Endothelial cell of umbilical vein (primary cell): ENCODE results near the gene GSN. TPM values are rescaled to one million over a fixed set of nuclear protein-coding genes. Genes with fewer than 3 reads are reported as not detected.

ENCODE experiments used
- BruUV-seq: library from RNA; stranded (reverse); fragments of 400-500 nt; replicated peaks from 2 replicates; lab custom pipeline; 2021; lab: Mats Ljungman, UMichigan
- CTCF ChIA-PET: fragments of 300-600, 350-600 bp; sonication (Branson Sonifier 250); formaldehyde crosslinking; loops from one replicate; lab custom pipeline; 2021; ENCODE audit warnings: antibody characterized with exemption, inconsistent platforms; lab: Charles Lee
- POLR2A ChIA-PET: fragments of 300-600, 350-600 bp; sonication (Branson Sonifier 250); formaldehyde crosslinking; loops from one replicate; lab custom pipeline; 2021; ENCODE audit warnings: antibody characterized with exemption, inconsistent platforms; lab: Charles Lee
- DNase-seq: peaks from one replicate; pipeline ENCODE4 v3.0.0-alpha.2; 2011; ENCODE audit warnings: low read depth, low spot score
- FAIRE-seq: peaks from 2 replicates; lab custom pipeline; 2011; peaks lifted over from hg19 to GRCh38; lab: Jason Lieb, UNC
- H2AFZ ChIP-seq: 2 replicates; pipeline ENCODE4 v1.6.0; 2012; ENCODE audit warnings: low read depth, low read length, control low read depth, inconsistent platforms
- H3K27ac ChIP-seq: 2 replicates; pipeline ENCODE4 v1.5.1; 2011; ENCODE audit warnings: low read depth, mild to moderate bottlenecking, control low read depth, low read length, moderate library complexity; ENCODE audit not compliant: insufficient read depth
- H3K27me3 ChIP-seq, 2 experiments: 2 replicates each; pipeline versions ENCODE4 v1.6.0 to v1.6.1; 2011; ENCODE audit warnings: low read length in 2 of 2, mixed read lengths in 1 of 2; ENCODE audit not compliant: control insufficient read depth in 2 of 2, insufficient read depth in 2 of 2
- H3K36me3 ChIP-seq, 2 experiments: 2 replicates in 1 of 2; 3 replicates in 1 of 2; pipeline ENCODE4 v1.5.1; 2011; ENCODE audit warnings: low read length in 2 of 2, mild to moderate bottlenecking in 1 of 2, moderate library complexity in 1 of 2; ENCODE audit not compliant: control insufficient read depth in 2 of 2, insufficient read depth in 2 of 2; ENCODE audit errors: extremely low read depth in 1 of 2
- H3K4me1 ChIP-seq: 3 replicates; pipeline ENCODE4 v1.5.1; 2011; ENCODE audit warnings: mild to moderate bottlenecking, low read length; ENCODE audit not compliant: control insufficient read depth, insufficient read depth; ENCODE audit errors: extremely low read depth
- H3K4me2 ChIP-seq: 2 replicates; pipeline ENCODE4 v1.6.1; 2011; ENCODE audit warnings: low read length, control low read depth, mixed read lengths; ENCODE audit not compliant: insufficient read depth
- H3K4me3 ChIP-seq, 3 experiments: fragments of 200-600 bp in 1 of 3; sonication (generic), shearing (Covaris generic) in 1 of 3; replicated peaks in 1 of 3; 2 replicates each; pipeline ENCODE4 v1.5.1; 2011 to 2016; ENCODE audit warnings: control low read depth in 3 of 3, low read length in 3 of 3, mild to moderate bottlenecking in 2 of 3, inconsistent platforms in 1 of 3, low read depth in 1 of 3, moderate library complexity in 1 of 3; ENCODE audit not compliant: insufficient read depth in 1 of 3
- H3K79me2 ChIP-seq: 2 replicates; pipeline ENCODE4 v1.6.0; 2012; ENCODE audit warnings: low read length, inconsistent platforms; ENCODE audit not compliant: control insufficient read depth, insufficient read depth
- H3K9ac ChIP-seq: replicated peaks from 2 replicates; pipeline ENCODE3; 2011; ENCODE audit warnings: low read length, control low read depth; ENCODE audit not compliant: insufficient read depth; ENCODE audit errors: extremely low read depth
- H3K9me1 ChIP-seq: replicated peaks from 3 replicates; pipeline ENCODE4 v1.6.0; 2011; ENCODE audit warnings: mild to moderate bottlenecking, low read length; ENCODE audit not compliant: control insufficient read depth, insufficient read depth; ENCODE audit errors: extremely low read depth
- H3K9me3 ChIP-seq: replicated peaks from 2 replicates; pipeline ENCODE4 v1.5.1; 2012; ENCODE audit warnings: low read length, inconsistent platforms; ENCODE audit not compliant: control insufficient read depth, insufficient read depth
- H4K20me1 ChIP-seq: replicated peaks from 2 replicates; pipeline ENCODE3; 2011; ENCODE audit warnings: mild to moderate bottlenecking, low read length; ENCODE audit not compliant: control insufficient read depth, insufficient read depth; ENCODE audit errors: extremely low read depth
- CTCF ChIP-seq, 2 donors: IDR thresholded peaks; 1 replicate in 1 of 2; 2 replicates in 1 of 2; pipeline ENCODE4 v1.5.1; 2011; ENCODE audit warnings: low read length in 2 of 2, mild to moderate bottlenecking in 2 of 2, moderate library complexity in 2 of 2, control low read depth in 1 of 2, inconsistent platforms in 1 of 2, low read depth in 1 of 2; ENCODE audit not compliant: insufficient read depth in 1 of 2; ENCODE audit errors: extremely low read depth in 1 of 2
- EZH2 ChIP-seq: IDR thresholded peaks from 2 replicates; pipeline ENCODE4 v1.6.1; 2012; ENCODE audit warnings: borderline replicate concordance, low read depth, mild to moderate bottlenecking, moderate library complexity, low read length, inconsistent platforms; ENCODE audit not compliant: severe bottlenecking
- FOS ChIP-seq: IDR thresholded peaks from 2 replicates; pipeline ENCODE4 v1.6.1; 2011; ENCODE audit warnings: mild to moderate bottlenecking, low read length, moderate library complexity, borderline replicate concordance; ENCODE audit not compliant: insufficient read depth
- GATA2 ChIP-seq: IDR thresholded peaks from 2 replicates; pipeline ENCODE4 v1.7.0; 2011; ENCODE audit warnings: low read depth, mild to moderate bottlenecking, moderate library complexity, mixed read lengths, low read length; ENCODE audit not compliant: insufficient read length, insufficient read depth
- JUN ChIP-seq: IDR thresholded peaks from 2 replicates; pipeline ENCODE4 v1.6.1; 2011; ENCODE audit warnings: borderline replicate concordance, low read depth; ENCODE audit not compliant: insufficient read length, insufficient read depth
- MAX ChIP-seq: IDR thresholded peaks from 2 replicates; pipeline ENCODE4 v1.6.1; 2011; ENCODE audit not compliant: insufficient read depth, insufficient read length
- MYC ChIP-seq: IDR thresholded peaks from one replicate; pipeline ENCODE4 v1.6.1; 2011; ENCODE audit warnings: mild to moderate bottlenecking, low read depth, low read length
- POLR2A ChIP-seq: IDR thresholded peaks from 2 replicates; pipeline ENCODE4 v1.6.1; 2012; ENCODE audit warnings: low read depth, mild to moderate bottlenecking, control low read depth, low read length
- POLR2AphosphoS5 ChIP-seq: IDR thresholded peaks from 2 replicates; pipeline ENCODE4 v1.6.1; 2012; ENCODE audit warnings: low read depth, mild to moderate bottlenecking, control low read depth, low read length, moderate library complexity; ENCODE audit not compliant: insufficient read depth
- dilution Hi-C: fragments of 300-500 bp; cut with MboI; formaldehyde crosslinking; loops from one replicate; pipeline ENCODE4 v1.15.0; 2019; ENCODE audit warnings: low sequenced_read_pairs; ENCODE audit not compliant: extremely low pct_ligation_motif_present
- intact Hi-C: fragments of 100-400 bp; cut with micrococcal nuclease; formaldehyde crosslinking; loops from one replicate; pipeline ENCODE4 v1.10.0; 2022
- polyA plus RNA-seq, 4 experiments: library from polyadenylated mRNA; depleted of rRNA in 3 of 4; stranded (reverse) in 3 of 4; unstranded in 1 of 4; fragments of >200 nt; gene quantifications; 2 replicates each; pipeline versions ENCODE4 v1.2.1 to v1.2.3, GENCODE V29; 2011 to 2012; ENCODE audit warnings: missing spikeins in 1 of 4
- total RNA-seq: library from RNA; stranded (reverse); gene quantifications from 2 replicates; pipeline ENCODE4 v1.2.3, GENCODE V29; 2021

Gene GSN
- total and polyA plus RNA-seq, 2 donors (not counting 3 experiments of a cell fraction or from before 2014, with no cell fraction given): 130 to 232 TPM

- no peak overlapping the region for H3K9ac ChIP-seq
- DNase-seq (no peak), FAIRE-seq (no peak)
- H4K20me1 ChIP-seq: no peaks in the 10 kb centered on the region
- dilution Hi-C loops: no loop called here
- POLR2A ChIA-PET: no interaction called here
- intact Hi-C loops: no loop called here
- H3K79me2 ChIP-seq: no peaks in the 10 kb centered on the region
- H3K27me3 ChIP-seq: no peaks in the 10 kb centered on the region
- no TSS peak for BruUV-seq
- H3K9me1 ChIP-seq: no peaks in the 10 kb centered on the region
- H3K9me3 ChIP-seq: no peaks in the 10 kb centered on the region
- CTCF ChIA-PET: interaction anchor here (1.6 to 1.7 kb wide), 3 partner anchors 24 to 81 kb away, joined by 3 to 6 read pairs (median 4); no protein-coding TSS in a partner anchor
- no peak overlapping the region for H2AFZ ChIP-seq
- peaks cover 15% of the 10 kb centered on the region for H3K4me1 ChIP-seq
- no peak overlapping the region for H3K4me2 ChIP-seq
- H3K4me3 ChIP-seq: no peak overlapping the region
- H3K27ac ChIP-seq: no peak overlapping the region
- TF ChIP-seq POLR2AphosphoS5 (no peak), POLR2A (no peak), MYC (no peak), EZH2 (no peak), GATA2 (no peak), MAX (no peak), JUN (no peak), FOS (no peak), CTCF (IDR thresholded peaks at IDR 0.05; ENCODE audit: extremely low read depth in 1 of 2, insufficient read depth in 1 of 2, low read depth in 1 of 2, low read length in 2 of 2) (no peak)
- H3K36me3 ChIP-seq: no peaks in the 10 kb centered on the region
Observed at GRCh38 chr9:121294151-121294743, 26.3 kb downstream of the GSN start.
